PC-9 (cell line): ENCODE measurements around the gene RHO.

Source experiments
- EZH2 ChIP-seq: fragments of 200-600 bp; sonication (generic); IDR thresholded peaks from 2 replicates; pipeline ENCODE4 v1.8.0; 2017; ENCODE audit warnings: antibody characterized with exemption, low read depth
- TF ChIP-seq, protein P1 (sequence below): fragments of 200-600 bp; sonication (generic); conservative IDR thresholded peaks from 2 replicates; pipeline ENCODE4 v1.6.1; 2017; ENCODE audit warnings: mixed run types, antibody characterized with exemption, mild to moderate bottlenecking, moderate library complexity

DNA sequence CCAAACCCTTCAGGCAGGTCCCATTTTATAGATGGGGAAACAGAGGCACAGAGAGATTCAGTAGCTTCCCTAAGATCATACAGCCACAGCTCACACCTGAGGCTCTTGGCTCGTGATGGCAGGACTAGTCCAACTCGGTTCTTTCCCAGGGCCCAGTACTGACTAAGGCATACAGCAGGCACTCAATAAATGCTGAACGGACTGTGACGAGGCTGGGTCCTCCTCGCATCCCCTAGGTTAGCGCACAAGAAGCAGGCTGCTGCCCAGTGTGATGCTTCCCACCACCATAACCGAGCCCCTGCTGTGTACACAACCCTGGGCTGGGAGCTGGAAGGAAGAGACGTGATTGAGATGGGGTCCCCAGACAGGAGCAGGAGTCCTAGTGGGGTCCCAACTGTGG is 53.2 kb downstream of the RHO start:
- TF ChIP-seq, protein P1, sequence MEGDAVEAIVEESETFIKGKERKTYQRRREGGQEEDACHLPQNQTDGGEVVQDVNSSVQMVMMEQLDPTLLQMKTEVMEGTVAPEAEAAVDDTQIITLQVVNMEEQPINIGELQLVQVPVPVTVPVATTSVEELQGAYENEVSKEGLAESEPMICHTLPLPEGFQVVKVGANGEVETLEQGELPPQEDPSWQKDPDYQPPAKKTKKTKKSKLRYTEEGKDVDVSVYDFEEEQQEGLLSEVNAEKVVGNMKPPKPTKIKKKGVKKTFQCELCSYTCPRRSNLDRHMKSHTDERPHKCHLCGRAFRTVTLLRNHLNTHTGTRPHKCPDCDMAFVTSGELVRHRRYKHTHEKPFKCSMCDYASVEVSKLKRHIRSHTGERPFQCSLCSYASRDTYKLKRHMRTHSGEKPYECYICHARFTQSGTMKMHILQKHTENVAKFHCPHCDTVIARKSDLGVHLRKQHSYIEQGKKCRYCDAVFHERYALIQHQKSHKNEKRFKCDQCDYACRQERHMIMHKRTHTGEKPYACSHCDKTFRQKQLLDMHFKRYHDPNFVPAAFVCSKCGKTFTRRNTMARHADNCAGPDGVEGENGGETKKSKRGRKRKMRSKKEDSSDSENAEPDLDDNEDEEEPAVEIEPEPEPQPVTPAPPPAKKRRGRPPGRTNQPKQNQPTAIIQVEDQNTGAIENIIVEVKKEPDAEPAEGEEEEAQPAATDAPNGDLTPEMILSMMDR, result no peak
- TF ChIP-seq EZH2, result no peak
